Retinal pigment epithelial cell (primary cell): ENCODE measurements around the gene ROR2.

Source experiments
- DNase-seq: peaks from one replicate; pipeline ENCODE4 v3.0.0-alpha.2; 2010; ENCODE audit warnings: low read depth
- H3K4me3 ChIP-seq: 2 replicates; pipeline ENCODE4 v1.5.1; 2011; ENCODE audit warnings: mild to moderate bottlenecking, low read length, control low read depth, moderate library complexity
- TF ChIP-seq, protein P1 (sequence below): conservative IDR thresholded peaks from 2 replicates; pipeline ENCODE4 v1.5.1; 2011; ENCODE audit warnings: low read depth, low read length, control low read depth, inconsistent platforms

ROR2 gene

DNA sequence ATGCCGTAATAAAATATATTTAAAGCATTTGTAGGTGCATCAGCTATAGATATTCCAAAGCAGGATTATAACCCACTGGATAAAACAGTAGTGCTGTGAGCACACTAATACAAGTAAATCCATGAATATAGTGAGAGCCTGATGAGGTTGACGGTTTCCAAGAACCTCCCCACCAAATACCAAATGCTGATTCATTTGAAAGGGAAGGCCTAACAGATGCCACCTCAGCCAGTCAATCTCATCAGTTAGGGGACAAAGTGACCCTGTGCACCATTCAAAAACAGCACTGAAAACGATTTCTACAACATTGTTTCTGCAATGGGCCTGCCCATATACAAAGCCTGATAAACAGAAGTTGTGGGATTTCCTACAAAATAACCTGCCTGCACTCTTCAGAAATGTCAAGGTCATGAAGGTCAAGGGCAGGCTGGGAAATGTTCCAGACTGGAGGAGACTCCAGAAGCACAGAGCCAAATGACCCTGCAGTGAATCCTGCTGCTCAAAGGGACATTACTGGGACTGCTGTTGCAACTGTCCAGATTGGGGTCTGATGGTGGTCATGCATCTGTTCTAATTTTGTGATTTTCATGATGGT, 69.6 kb downstream of the ROR2 start:
- TF ChIP-seq, protein P1, sequence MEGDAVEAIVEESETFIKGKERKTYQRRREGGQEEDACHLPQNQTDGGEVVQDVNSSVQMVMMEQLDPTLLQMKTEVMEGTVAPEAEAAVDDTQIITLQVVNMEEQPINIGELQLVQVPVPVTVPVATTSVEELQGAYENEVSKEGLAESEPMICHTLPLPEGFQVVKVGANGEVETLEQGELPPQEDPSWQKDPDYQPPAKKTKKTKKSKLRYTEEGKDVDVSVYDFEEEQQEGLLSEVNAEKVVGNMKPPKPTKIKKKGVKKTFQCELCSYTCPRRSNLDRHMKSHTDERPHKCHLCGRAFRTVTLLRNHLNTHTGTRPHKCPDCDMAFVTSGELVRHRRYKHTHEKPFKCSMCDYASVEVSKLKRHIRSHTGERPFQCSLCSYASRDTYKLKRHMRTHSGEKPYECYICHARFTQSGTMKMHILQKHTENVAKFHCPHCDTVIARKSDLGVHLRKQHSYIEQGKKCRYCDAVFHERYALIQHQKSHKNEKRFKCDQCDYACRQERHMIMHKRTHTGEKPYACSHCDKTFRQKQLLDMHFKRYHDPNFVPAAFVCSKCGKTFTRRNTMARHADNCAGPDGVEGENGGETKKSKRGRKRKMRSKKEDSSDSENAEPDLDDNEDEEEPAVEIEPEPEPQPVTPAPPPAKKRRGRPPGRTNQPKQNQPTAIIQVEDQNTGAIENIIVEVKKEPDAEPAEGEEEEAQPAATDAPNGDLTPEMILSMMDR = no peak
- no peak overlapping the region for H3K4me3 ChIP-seq
- DNase-seq = no peak

DNA sequence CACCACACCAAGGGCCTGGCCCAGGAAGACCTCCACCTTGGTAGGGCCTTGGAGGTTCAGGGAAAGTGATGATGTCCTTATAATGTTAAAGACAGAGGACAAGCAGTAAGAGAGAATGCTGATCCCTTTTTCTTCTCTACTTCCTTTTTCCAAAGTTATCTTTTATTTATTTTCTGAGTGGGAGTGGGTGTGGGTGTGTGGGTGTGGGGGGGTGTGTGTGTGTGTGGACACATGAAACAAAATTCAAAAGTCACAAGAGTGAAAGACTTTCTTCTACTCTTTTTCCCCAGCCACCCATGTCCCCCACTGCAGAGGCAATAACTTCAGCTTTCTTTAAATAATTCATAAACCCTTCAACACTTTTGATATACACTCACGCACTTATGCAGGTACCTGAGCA, 70.8 kb downstream of the ROR2 start:
- TF ChIP-seq, protein P1 = no peak
- DNase-seq = no peak
- H3K4me3 ChIP-seq = no peak overlapping the region

DNA sequence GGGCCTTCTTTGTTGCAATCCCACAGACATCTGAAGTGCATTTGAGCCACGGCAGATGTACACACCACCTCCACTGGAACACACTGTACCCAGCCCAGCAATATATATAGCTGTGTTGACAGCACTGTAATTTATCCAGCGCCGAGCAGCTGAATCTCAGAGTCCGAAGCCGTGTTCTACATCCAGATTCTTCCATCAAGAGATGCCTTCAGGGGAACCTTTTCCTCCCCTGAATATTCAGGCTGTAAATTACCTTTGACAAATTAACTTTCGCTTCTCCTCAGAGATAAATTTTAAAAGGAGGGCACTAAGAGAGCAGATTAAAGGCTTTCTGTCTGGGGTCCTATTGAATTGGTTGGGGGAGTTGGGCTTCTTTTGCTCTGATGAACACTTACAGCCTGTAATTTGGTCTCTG, 76.4 kb downstream of the ROR2 start:
- H3K4me3 ChIP-seq = no peak overlapping the region
- TF ChIP-seq, protein P1 = no peak
- no peak for DNase-seq

DNA sequence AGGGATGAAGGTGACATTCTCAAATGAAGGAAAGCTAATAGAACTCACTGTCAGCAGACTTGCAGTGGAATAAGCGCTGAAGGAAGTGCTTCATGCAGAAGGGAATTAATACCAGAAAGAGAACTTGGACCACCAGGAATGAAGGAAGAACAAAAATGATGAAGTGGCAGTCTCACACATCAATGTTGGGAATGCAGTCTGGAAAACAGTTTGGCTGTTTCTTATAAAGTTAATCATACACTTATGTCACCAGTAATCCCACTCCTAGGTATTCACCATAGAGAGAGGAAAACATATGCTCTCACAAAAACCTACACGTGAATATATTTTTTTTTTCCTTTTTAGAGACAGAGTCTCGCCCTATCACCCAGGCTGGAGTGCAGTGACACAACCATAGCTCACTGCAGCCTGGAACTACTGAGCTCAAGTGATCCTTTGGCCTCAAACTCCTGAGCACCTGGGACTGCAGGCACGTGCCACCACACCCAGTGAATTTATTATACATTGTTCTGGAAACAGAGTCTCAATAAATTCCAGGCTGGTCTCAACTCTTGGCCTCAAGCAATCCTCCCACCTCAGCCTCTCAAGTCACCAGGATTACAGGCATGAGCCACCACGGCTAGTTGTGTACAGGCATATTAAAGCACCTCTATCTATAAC, 81.2 kb downstream of the ROR2 start:
- DNase-seq = no peak
- TF ChIP-seq, protein P1 = no peak

DNA sequence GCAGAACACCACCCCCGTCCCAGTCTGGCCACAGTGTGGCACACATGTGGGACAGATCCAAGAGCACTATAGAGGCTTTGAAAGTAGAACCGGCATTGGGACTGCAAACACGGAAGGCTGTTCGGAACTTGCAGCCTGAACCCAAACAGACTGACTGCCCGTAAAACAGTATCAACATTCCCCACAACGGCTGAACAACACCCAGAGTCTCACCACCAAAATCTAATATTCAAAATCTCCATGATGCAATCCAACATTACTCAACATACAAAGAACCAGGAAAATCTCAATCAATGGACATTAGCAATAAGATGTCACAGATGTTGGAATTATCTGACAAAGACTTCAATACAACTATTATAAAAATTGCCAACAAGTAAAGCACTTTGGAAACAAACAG, 82.3 kb downstream of the ROR2 start:
- DNase-seq = no peak
- TF ChIP-seq, protein P1 = no peak
- no peak overlapping the region for H3K4me3 ChIP-seq

More for the DNA sequence above, 81.2 kb downstream of the ROR2 start:
- no peak overlapping the region for H3K4me3 ChIP-seq

DNA sequence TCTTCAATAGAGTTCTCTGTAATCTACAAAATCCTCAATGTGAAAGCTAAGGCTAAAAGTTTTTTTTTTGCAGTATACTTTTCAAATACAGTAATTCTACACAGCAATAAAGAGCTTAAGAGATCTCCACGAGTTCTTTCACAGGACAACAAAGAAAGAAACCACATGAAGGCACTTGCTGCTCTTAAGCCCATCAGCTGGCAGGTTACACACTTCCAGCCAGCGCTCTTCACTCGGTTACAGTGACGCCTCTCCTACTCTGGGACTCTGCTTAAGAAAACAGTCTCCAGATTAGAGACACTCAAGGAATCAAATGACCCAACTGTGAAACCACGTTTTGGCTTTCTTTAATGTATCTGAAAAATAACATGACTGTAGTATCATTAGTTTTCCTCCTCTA, 85.0 kb downstream of the ROR2 start:
- H3K4me3 ChIP-seq = no peak overlapping the region
- DNase-seq = peak; percentile 76
- TF ChIP-seq, protein P1 = no peak

DNA sequence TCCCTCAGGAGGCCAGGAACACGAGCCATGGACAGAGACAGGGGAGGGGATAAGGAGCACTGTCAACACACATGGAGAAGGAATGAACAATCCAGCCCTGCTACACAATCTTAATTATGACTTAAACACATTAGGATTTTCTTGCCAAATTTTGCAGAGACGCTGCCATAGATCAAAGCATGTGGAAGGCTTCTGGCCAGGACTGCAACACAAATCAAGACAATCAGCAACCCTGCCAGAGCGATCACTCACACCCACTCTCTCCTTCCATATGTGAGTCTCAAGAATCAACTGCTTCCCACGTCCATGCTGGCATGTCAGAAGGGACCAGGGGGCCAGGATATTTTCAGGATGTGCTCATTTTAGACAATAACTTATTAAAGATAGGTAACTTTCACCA, 85.6 kb downstream of the ROR2 start:
- H3K4me3 ChIP-seq = no peak overlapping the region
- TF ChIP-seq, protein P1 = no peak
- no peak for DNase-seq
